HEK293 (cell line): Measurements from ENCODE around the gene GPR39.
A peak's percentile ranks its signal among the peaks of the same experiment; 100 is the strongest.

Experiments
- CTCF ChIA-PET: fragments of 350-600 bp; formaldehyde crosslinking; extraction: SDS; loops from one replicate; lab custom pipeline; 2021; ENCODE audit warnings: antibody characterized with exemption; lab: Yijun Ruan, JAX
- POLR2A ChIA-PET: fragments of 300-600 bp; formaldehyde crosslinking; extraction: SDS; loops from one replicate; lab custom pipeline; 2020; ENCODE audit warnings: antibody characterized with exemption, inconsistent platforms; lab: Yijun Ruan, JAX
- H3K27ac ChIP-seq: fragments of 200-500 bp; sonication (Bioruptor generic); 2 replicates; pipeline ENCODE4 v1.5.1; 2014; ENCODE audit warnings: low read depth, low read length, control low read depth, inconsistent platforms; ENCODE audit errors: extremely low read depth
- H3K36me3 ChIP-seq, 2 experiments: fragments of 200-500 bp in 1 of 2; sonication (Bioruptor generic) in 1 of 2; 1 replicate in 1 of 2; 2 replicates in 1 of 2; pipeline ENCODE4 v1.5.1; 2014 to 2017; ENCODE audit warnings: inconsistent platforms in 2 of 2, low read length in 2 of 2; ENCODE audit not compliant: control insufficient read depth in 2 of 2, insufficient read depth in 1 of 2
- H3K4me1 ChIP-seq: fragments of 200-500 bp; sonication (Bioruptor generic); 2 replicates; pipeline ENCODE4 v1.5.1; 2014; ENCODE audit warnings: mild to moderate bottlenecking, low read length, inconsistent platforms; ENCODE audit not compliant: control insufficient read depth, insufficient read depth
- H3K4me3 ChIP-seq: 2 replicates; pipeline ENCODE4 v1.5.1; 2011; ENCODE audit warnings: low read depth, mild to moderate bottlenecking, control low read depth, low read length, moderate library complexity
- H3K9me3 ChIP-seq: fragments of 200-500 bp; sonication (Bioruptor generic); 2 replicates; pipeline ENCODE4 v1.5.1; 2014; ENCODE audit warnings: low read depth, low read length, inconsistent platforms; ENCODE audit not compliant: control insufficient read depth, insufficient read depth
- CTCF ChIP-seq: fragments of 450-650 bp; formaldehyde crosslinking; IDR thresholded peaks from 2 replicates; pipeline ENCODE4 v1.5.1; 2016; ENCODE audit warnings: missing biosample characterization, missing genetic modification characterization
- EGR2 ChIP-seq: fragments of 450-650 bp; formaldehyde crosslinking; IDR thresholded peaks from 2 replicates; pipeline ENCODE4 v1.5.1; 2016; ENCODE audit warnings: low read depth, missing biosample characterization, missing genetic modification characterization
- HIC1 ChIP-seq: fragments of 450-650 bp; formaldehyde crosslinking; IDR thresholded peaks from 2 replicates; pipeline ENCODE4 v1.5.1; 2016; ENCODE audit warnings: missing biosample characterization, missing genetic modification characterization
- IKZF3 ChIP-seq: fragments of 450-650 bp; IDR thresholded peaks from 2 replicates; pipeline ENCODE4 v1.5.0; 2018; ENCODE audit warnings: missing biosample characterization, mild to moderate bottlenecking, missing genetic modification characterization, moderate library complexity
- PBX3 ChIP-seq: sonication (generic); formaldehyde crosslinking; IDR thresholded peaks from 2 replicates; pipeline ENCODE4 v1.8.1; 2022; ENCODE audit warnings: mild to moderate bottlenecking, moderate library complexity, missing genetic modification reagents
- SCRT2 ChIP-seq: fragments of 450-650 bp; formaldehyde crosslinking; IDR thresholded peaks from 2 replicates; pipeline ENCODE4 v1.5.1; 2016; ENCODE audit warnings: missing biosample characterization, missing genetic modification characterization
- SP7 ChIP-seq: fragments of 450-650 bp; formaldehyde crosslinking; IDR thresholded peaks from 2 replicates; pipeline ENCODE4 v1.5.1; 2016; ENCODE audit warnings: missing biosample characterization, missing genetic modification characterization
- ZBTB1 ChIP-seq: fragments of 450-650 bp; formaldehyde crosslinking; IDR thresholded peaks from 2 replicates; pipeline ENCODE4 v1.5.1; 2016; ENCODE audit warnings: missing biosample characterization, missing genetic modification characterization
- ZBTB10 ChIP-seq: fragments of 450-650 bp; formaldehyde crosslinking; IDR thresholded peaks from 2 replicates; pipeline ENCODE4 v1.5.1; 2016; ENCODE audit warnings: missing biosample characterization, missing genetic modification characterization
- ZBTB20 ChIP-seq: fragments of 450-650 bp; formaldehyde crosslinking; IDR thresholded peaks from 2 replicates; pipeline ENCODE4 v1.5.1; 2016; ENCODE audit warnings: missing biosample characterization, missing genetic modification characterization
- ZBTB26 ChIP-seq: fragments of 450-650 bp; formaldehyde crosslinking; optimal IDR thresholded peaks from 2 replicates; pipeline ENCODE3; 2016; ENCODE audit warnings: missing biosample characterization, mild to moderate bottlenecking, missing genetic modification characterization
- ZBTB8A ChIP-seq: fragments of 450-650 bp; formaldehyde crosslinking; IDR thresholded peaks from 2 replicates; pipeline ENCODE4 v1.5.1; 2016; ENCODE audit warnings: missing biosample characterization, missing genetic modification characterization
- ZEB2 ChIP-seq: fragments of 450-650 bp; formaldehyde crosslinking; IDR thresholded peaks from 2 replicates; pipeline ENCODE4 v1.5.1; 2016; ENCODE audit warnings: missing biosample characterization, missing genetic modification characterization
- ZFHX2 ChIP-seq: fragments of 450-650 bp; formaldehyde crosslinking; conservative IDR thresholded peaks from 2 replicates; pipeline ENCODE4 v1.5.1; 2016; ENCODE audit warnings: missing biosample characterization, missing genetic modification characterization
- ZIC2 ChIP-seq: fragments of 450-650 bp; formaldehyde crosslinking; IDR thresholded peaks from 2 replicates; pipeline ENCODE4 v1.5.1; 2016; ENCODE audit warnings: missing biosample characterization, missing genetic modification characterization
- ZNF138 ChIP-seq: fragments of 450-650 bp; formaldehyde crosslinking; IDR thresholded peaks from 2 replicates; pipeline ENCODE4 v1.5.1; 2016; ENCODE audit warnings: missing biosample characterization, missing genetic modification characterization, borderline replicate concordance
- ZNF324 ChIP-seq: fragments of 450-650 bp; formaldehyde crosslinking; IDR thresholded peaks from 2 replicates; pipeline ENCODE4 v1.5.1; 2016; ENCODE audit warnings: missing biosample characterization, missing genetic modification characterization
- ZNF341 ChIP-seq: fragments of 450-650 bp; formaldehyde crosslinking; IDR thresholded peaks from 2 replicates; pipeline ENCODE4; 2016; ENCODE audit warnings: low read depth, missing biosample characterization, missing genetic modification characterization
- ZNF394 ChIP-seq: fragments of 450-650 bp; formaldehyde crosslinking; IDR thresholded peaks from 2 replicates; pipeline ENCODE4 v1.5.1; 2016; ENCODE audit warnings: missing biosample characterization, missing genetic modification characterization, mild to moderate bottlenecking, moderate library complexity, borderline replicate concordance
- ZNF398 ChIP-seq: fragments of 450-650 bp; formaldehyde crosslinking; IDR thresholded peaks from 2 replicates; pipeline ENCODE4 v1.5.1; 2017; ENCODE audit warnings: missing biosample characterization, missing genetic modification characterization
- ZNF501 ChIP-seq: fragments of 450-650 bp; formaldehyde crosslinking; IDR thresholded peaks from 2 replicates; pipeline ENCODE4 v1.5.1; 2016; ENCODE audit warnings: missing biosample characterization, missing genetic modification characterization
- ZNF639 ChIP-seq: fragments of 450-650 bp; formaldehyde crosslinking; IDR thresholded peaks from 2 replicates; pipeline ENCODE4 v1.5.1; 2016; ENCODE audit warnings: missing biosample characterization, missing genetic modification characterization

Gene GPR39

GRCh38 chr2:132668987-132669907 lies 252.6 kb downstream of the GPR39 start:
- peak overlapping the region; percentile 88 for H3K4me3 ChIP-seq
- peak overlapping the region; percentile 72; the same call in 1 of the 2 replicates for H3K27ac ChIP-seq
- H3K9me3 ChIP-seq = no peaks in the 10 kb centered on the region
- ChIA-PET CTCF (interaction anchor here (0.5 to 1.8 kb wide), 12 partner anchors 9 to 1477 kb away, joined by 3 to 6 read pairs (median 4); no protein-coding TSS in a partner anchor), POLR2A (interaction anchor here (0.5 to 1.7 kb wide), 3 partner anchors 10 to 502 kb away, joined by 3 to 5 read pairs (median 4); no protein-coding TSS in a partner anchor)
- H3K36me3 ChIP-seq = peaks cover 0 to 17% of the 10 kb centered on the region in 2 experiments; a peak in 1 of 3 replicates
- H3K4me1 ChIP-seq = peaks cover 3% of the 10 kb centered on the region; the same call in 1 of the 2 replicates
- peak; percentile 78 for TF ChIP-seq ZEB2 (tag by site-specific recombination)
- peak; percentile 77 for TF ChIP-seq ZNF398 (tag by site-specific recombination)
- TF ChIP-seq ZNF501 (tag by site-specific recombination) = peak; percentile 36; the same call in 1 of the 2 replicates
- peak; percentile 38; the same call in 1 of the 2 replicates for TF ChIP-seq EGR2 (tag by site-specific recombination)
- TF ChIP-seq CTCF (tag by site-specific recombination) = peak; percentile 97
- peak; percentile 81 for TF ChIP-seq ZIC2 (tag by site-specific recombination)
- TF ChIP-seq ZNF324 (tag by site-specific recombination) = 0 out of 2 replicates have a peak, but pooled peaks have one; percentile 17
- TF ChIP-seq SP7 (tag by site-specific recombination) = peak; percentile 8; the same call in 1 of the 2 replicates
- TF ChIP-seq ZBTB26 (tag by site-specific recombination) = peak; percentile 74
- TF ChIP-seq ZBTB20 (tag by site-specific recombination) = peak; percentile 57; the same call in 1 of the 2 replicates
- TF ChIP-seq HIC1 = peak; percentile 68; the same call in 1 of the 2 replicates
- TF ChIP-seq IKZF3 (tag by site-specific recombination) = 0 out of 2 replicates have a peak, but pooled peaks have one; percentile 5
- 0 out of 2 replicates have a peak, but pooled peaks have one; percentile 8 for TF ChIP-seq PBX3 (CRISPR knock-in tag)
- TF ChIP-seq ZNF341 (tag by site-specific recombination) = peak; percentile 56; the same call in 1 of the 2 replicates
- no peak for TF ChIP-seq ZNF138 (tag by site-specific recombination)
- TF ChIP-seq ZBTB1 (tag by site-specific recombination) = peak; percentile 40; the same call in 1 of the 2 replicates
- TF ChIP-seq ZNF639 = no peak
- peak; percentile 68 for TF ChIP-seq ZBTB8A (tag by site-specific recombination)
- TF ChIP-seq ZBTB10 (tag by site-specific recombination) = 0 out of 2 replicates have a peak, but pooled peaks have one; percentile 30
- peak; percentile 57; the same call in 1 of the 2 replicates for TF ChIP-seq ZFHX2
- 0 out of 2 replicates have a peak, but pooled peaks have one; percentile 17 for TF ChIP-seq ZNF394 (tag by site-specific recombination)
- no peak for TF ChIP-seq SCRT2
